Measurements from ENCODE around the gene KIF21A. TPM values are rescaled to one million over a fixed set of nuclear protein-coding genes. Genes with fewer than 3 reads are reported as not detected.

The KIF21A gene
- total and polyA plus RNA-seq, 2 donors (not counting 1 experiment from before 2014, with no cell fraction given) = 2.5 to 5.9 TPM

DNA sequence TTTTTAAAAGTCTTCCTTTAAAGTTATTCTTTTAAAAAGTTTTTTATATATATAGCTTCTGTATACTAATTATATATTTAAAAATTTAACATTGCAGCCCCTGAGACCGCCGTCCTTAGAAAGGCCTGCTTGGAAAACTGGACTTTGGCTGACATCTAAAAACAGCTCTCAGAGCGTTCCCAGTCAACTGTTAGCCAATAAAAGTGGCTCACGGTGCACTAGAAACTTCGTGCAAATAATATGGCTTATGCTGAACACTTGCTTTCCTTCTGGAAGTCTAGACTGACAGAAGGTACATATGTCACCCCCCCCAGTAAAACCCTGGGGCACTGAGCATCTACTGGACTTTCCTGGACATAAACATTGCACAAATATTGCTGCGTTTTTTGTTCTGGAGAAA is 115.0 kb downstream of the KIF21A start:
- no peaks in the 10 kb centered on the region for H3K4me1 ChIP-seq (ENCODE audit: control insufficient read depth, extremely low read depth, insufficient read depth, low read length)
- no peaks in the 10 kb centered on the region for H3K36me3 ChIP-seq (ENCODE audit: control insufficient read depth, insufficient read depth, low read length)
- no peak overlapping the region for H3K4me2 ChIP-seq (ENCODE audit: extremely low read depth, insufficient read depth, low read length)
- no peak for DNase-seq (ENCODE audit: low read depth in 2 of 2)
- H3K9me3 ChIP-seq (ENCODE audit: control insufficient read depth, insufficient read depth, low read depth, low read length) = no peaks in the 10 kb centered on the region
- no peaks in the 10 kb centered on the region for H3K27me3 ChIP-seq (ENCODE audit: control insufficient read depth, insufficient read depth, low read length)
- H3K4me3 ChIP-seq (replicated peaks in 1 of 4; ENCODE audit: control extremely low read depth in 1 of 4, insufficient read depth in 1 of 4, low read depth in 3 of 4, low read length in 4 of 4) = no peak overlapping the region
- H4K20me1 ChIP-seq (ENCODE audit: control insufficient read depth, extremely low read depth, insufficient read depth, low read length) = no peaks in the 10 kb centered on the region
- no peaks in the 10 kb centered on the region for H3K79me2 ChIP-seq (ENCODE audit: control insufficient read depth, insufficient read depth, low read length)
- H3K27ac ChIP-seq (ENCODE audit: insufficient read depth, low read length) = no peak overlapping the region
- H3K9ac ChIP-seq (ENCODE audit: insufficient read depth, low read length) = no peak overlapping the region
- no peak for TF ChIP-seq CTCF (conservative IDR thresholded peaks at IDR 0.05 in 1 of 2, IDR thresholded peaks at IDR 0.05 in 1 of 2; ENCODE audit: low read depth in 1 of 2, low read length in 2 of 2)
- no peak for TF ChIP-seq EZH2 (IDR thresholded peaks at IDR 0.05; ENCODE audit: low read length, missing control alignments)
- no peak overlapping the region for H2AFZ ChIP-seq (ENCODE audit: low read length)

DNA sequence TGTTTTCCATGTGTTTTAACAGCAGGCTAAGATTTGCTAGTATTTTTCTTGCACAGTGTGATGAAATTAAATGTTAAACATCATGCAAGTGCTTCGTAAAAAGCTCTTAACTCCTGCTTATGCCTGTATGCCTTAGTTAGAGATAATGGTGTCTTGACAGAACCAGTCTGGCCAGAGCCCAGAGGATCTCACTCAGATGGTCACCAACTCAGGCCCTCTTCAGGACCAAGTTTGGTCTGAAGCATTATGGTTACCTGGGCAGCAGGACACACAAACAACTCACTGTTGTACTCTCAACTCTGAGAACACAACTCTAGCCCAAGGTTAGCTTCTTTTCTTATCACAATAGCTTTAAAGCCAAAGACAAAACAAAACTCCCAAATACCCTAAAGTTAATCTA is 115.4 kb downstream of the KIF21A start:
- Histone ChIP-seq H3K4me2 (ENCODE audit: extremely low read depth, insufficient read depth, low read length) (no peak overlapping the region), H3K79me2 (ENCODE audit: control insufficient read depth, insufficient read depth, low read length) (no peaks in the 10 kb centered on the region), H3K9me3 (ENCODE audit: control insufficient read depth, insufficient read depth, low read depth, low read length) (no peaks in the 10 kb centered on the region), H3K9ac (ENCODE audit: insufficient read depth, low read length) (no peak overlapping the region), H2AFZ (ENCODE audit: low read length) (no peak overlapping the region), H3K27ac (ENCODE audit: insufficient read depth, low read length) (no peak overlapping the region), H3K4me3 (replicated peaks in 1 of 4; ENCODE audit: control extremely low read depth in 1 of 4, insufficient read depth in 1 of 4, low read depth in 3 of 4, low read length in 4 of 4) (no peak overlapping the region), H3K4me1 (ENCODE audit: control insufficient read depth, extremely low read depth, insufficient read depth, low read length) (no peaks in the 10 kb centered on the region), H3K27me3 (ENCODE audit: control insufficient read depth, insufficient read depth, low read length) (no peaks in the 10 kb centered on the region), H3K36me3 (ENCODE audit: control insufficient read depth, insufficient read depth, low read length) (no peaks in the 10 kb centered on the region), H4K20me1 (ENCODE audit: control insufficient read depth, extremely low read depth, insufficient read depth, low read length) (no peaks in the 10 kb centered on the region)
- TF ChIP-seq CTCF (conservative IDR thresholded peaks at IDR 0.05 in 1 of 2, IDR thresholded peaks at IDR 0.05 in 1 of 2; ENCODE audit: low read depth in 1 of 2, low read length in 2 of 2) (no peak), EZH2 (IDR thresholded peaks at IDR 0.05; ENCODE audit: low read length, missing control alignments) (no peak)
- DNase-seq (ENCODE audit: low read depth in 2 of 2) = no peak

- no peaks in the 10 kb centered on the region for H4K20me1 ChIP-seq (ENCODE audit: control insufficient read depth, extremely low read depth, insufficient read depth, low read length)
- H3K9me3 ChIP-seq (ENCODE audit: control insufficient read depth, insufficient read depth, low read depth, low read length) = no peaks in the 10 kb centered on the region
- TF ChIP-seq CTCF (conservative IDR thresholded peaks at IDR 0.05 in 1 of 2, IDR thresholded peaks at IDR 0.05 in 1 of 2; ENCODE audit: low read depth in 1 of 2, low read length in 2 of 2) (no peak), EZH2 (IDR thresholded peaks at IDR 0.05; ENCODE audit: low read length, missing control alignments) (no peak)
- H3K4me1 ChIP-seq (ENCODE audit: control insufficient read depth, extremely low read depth, insufficient read depth, low read length) = no peaks in the 10 kb centered on the region
- H3K79me2 ChIP-seq (ENCODE audit: control insufficient read depth, insufficient read depth, low read length) = no peaks in the 10 kb centered on the region
- no peak overlapping the region for H3K4me3 ChIP-seq (replicated peaks in 1 of 4; ENCODE audit: control extremely low read depth in 1 of 4, insufficient read depth in 1 of 4, low read depth in 3 of 4, low read length in 4 of 4)
- no peak overlapping the region for H3K4me2 ChIP-seq (ENCODE audit: extremely low read depth, insufficient read depth, low read length)
- H3K9ac ChIP-seq (ENCODE audit: insufficient read depth, low read length) = no peak overlapping the region
- no peak overlapping the region for H2AFZ ChIP-seq (ENCODE audit: low read length)
- H3K36me3 ChIP-seq (ENCODE audit: control insufficient read depth, insufficient read depth, low read length) = no peaks in the 10 kb centered on the region
- H3K27me3 ChIP-seq (ENCODE audit: control insufficient read depth, insufficient read depth, low read length) = no peaks in the 10 kb centered on the region
- DNase-seq (ENCODE audit: low read depth in 2 of 2) = no peak
- no peak overlapping the region for H3K27ac ChIP-seq (ENCODE audit: insufficient read depth, low read length)
Measured at GRCh38 chr12:39319180-39319579, 123.7 kb downstream of the KIF21A start.
